Lung (tissue), 12 donors: ENCODE results near the gene RPH3AL. TPM values are rescaled to one million over a fixed set of nuclear protein-coding genes. Genes with fewer than 3 reads are reported as not detected.
"Not testable (repeated sequence)": the region's sequence is repeated elsewhere in the genome, so short reads cannot be mapped to it uniquely, and the experiment has no call there.

Experiments
- ATAC-seq: fragments of 200-7000 bp; cut with Tn5 transposase; one replicate; pipeline ENCODE4 v1.9.1; 2020; ENCODE audit warnings: moderate number of reproducible peaks; ENCODE audit not compliant: insufficient read depth, low FRiP score
- DNase-seq, 3 donors: peaks; one replicate each; pipeline ENCODE4 v3.0.0-alpha.2; 2013 to 2017
- H3K27ac ChIP-seq, 2 donors: one replicate each; pipeline ENCODE4 v1.5.1; 2013; ENCODE audit warnings: mild to moderate bottlenecking in 2 of 2, moderate library complexity in 2 of 2, control low read depth in 1 of 2, inconsistent platforms in 1 of 2, low read depth in 1 of 2, low read length in 1 of 2
- H3K27me3 ChIP-seq, 3 donors: one replicate each; pipeline ENCODE4 v1.5.1; 2013; ENCODE audit warnings: low read length in 2 of 3; ENCODE audit not compliant: control insufficient read depth in 3 of 3, insufficient read depth in 3 of 3
- H3K36me3 ChIP-seq, 4 donors: one replicate each; pipeline ENCODE4 v1.5.1; 2013; ENCODE audit warnings: low read length in 4 of 4, mild to moderate bottlenecking in 1 of 4, moderate library complexity in 1 of 4; ENCODE audit not compliant: control insufficient read depth in 4 of 4, insufficient read depth in 4 of 4
- H3K4me1 ChIP-seq, 5 donors: one replicate each; pipeline ENCODE4 v1.5.1; 2013; ENCODE audit warnings: low read length in 5 of 5, mild to moderate bottlenecking in 2 of 5, moderate library complexity in 1 of 5; ENCODE audit not compliant: control insufficient read depth in 5 of 5, insufficient read depth in 5 of 5
- H3K4me3 ChIP-seq: one replicate; pipeline ENCODE4 v1.5.1; 2013; ENCODE audit warnings: mild to moderate bottlenecking, control low read depth, moderate library complexity
- H3K9ac ChIP-seq, 2 donors: one replicate each; pipeline ENCODE4 v1.5.1; 2013; ENCODE audit warnings: low read length in 2 of 2, control low read depth in 1 of 2; ENCODE audit not compliant: insufficient read depth in 1 of 2
- H3K9me3 ChIP-seq, 4 donors: one replicate each; pipeline ENCODE4 v1.5.1; 2013; ENCODE audit warnings: low read length in 3 of 4, mild to moderate bottlenecking in 1 of 4, moderate library complexity in 1 of 4; ENCODE audit not compliant: control insufficient read depth in 4 of 4, insufficient read depth in 3 of 4
- CTCF ChIP-seq: IDR thresholded peaks from 2 replicates; pipeline ENCODE4 v1.5.1; 2012; ENCODE audit warnings: mild to moderate bottlenecking; ENCODE audit errors: control extremely low read depth, extremely low read depth
- WGBS, 2 donors: extraction: QIAGEN DNeasy Blood & Tissue Kit; methylation state at CpG; one replicate each; pipeline ENCODE4 v1.1.7; 2013; 5-methylcytosine and 5-hydroxymethylcytosine counted together
- polyA plus RNA-seq, 2 donors: library from polyadenylated mRNA; stranded (reverse); fragments of 200-250 nt; gene quantifications; one replicate each; pipeline ENCODE4 v1.2.1, GENCODE V29; 2013
- total RNA-seq, 2 donors: library from RNA; depleted of rRNA in 1 of 2; stranded (reverse); fragments of >200 nt in 1 of 2; gene quantifications; one replicate each; pipeline ENCODE4 v1.2.1, GENCODE V29; 2014 to 2021
- donor health status: control.
- donor health status: control.
- donor health status: Bipolar disorder and iron deficiency.
- donor health status: healthy.
- donor health status: DM: yes; HTN: yes; CAD: no.

RPH3AL gene
- total and polyA plus RNA-seq, 4 donors = 19.5 to 76.6 (median 21.6) TPM

- no peak for ATAC-seq
- no peaks in the 10 kb centered on the region for H3K9me3 ChIP-seq
- peak in 2 of 3 donors; percentile 38 to 57 for DNase-seq
- H3K4me1 ChIP-seq = peaks cover 0 to 7% (median 0%) of the 10 kb centered on the region in 5 donors
- no peak for TF ChIP-seq CTCF
- no peak overlapping the region for H3K4me3 ChIP-seq
- 60 to 78% methylated on average over 25 of the region's 25 CpGs for WGBS, 2 donors
- H3K9ac ChIP-seq = no peak overlapping the region
- peaks cover 0 to 20% (median 12%) of the 10 kb centered on the region in 3 donors for H3K27me3 ChIP-seq
- peaks cover 0 to 15% (median 0%) of the 10 kb centered on the region in 4 donors for H3K36me3 ChIP-seq
- H3K27ac ChIP-seq = no peak overlapping the region
These were observed 31.7 kb downstream of the RPH3AL start for GRCh38 chr17:320809-321385.

- WGBS, 2 donors = 82 to 83% methylated on average over 9 of the region's 9 CpGs
- Histone ChIP-seq H3K4me3 (no peak overlapping the region), H3K27me3 (peaks cover 0 to 20% (median 12%) of the 10 kb centered on the region in 3 donors), H3K9ac (no peak overlapping the region), H3K4me1 (peaks cover 0 to 7% (median 0%) of the 10 kb centered on the region in 5 donors), H3K9me3 (peaks cover 0 to 5% (median 0%) of the 10 kb centered on the region in 4 donors), H3K36me3 (peaks cover 0 to 13% (median 0%) of the 10 kb centered on the region in 4 donors), H3K27ac (no peak overlapping the region)
- DNase-seq (peak; percentile 48 to 69 (median 54)), ATAC-seq (no peak)
- TF ChIP-seq CTCF = no peak
These were observed 32.5 kb downstream of the RPH3AL start for GRCh38 chr17:320139-320538.

- Histone ChIP-seq H3K36me3 (peaks cover 0 to 13% (median 0%) of the 10 kb centered on the region in 4 donors), H3K9me3 (peaks cover 0 to 5% (median 0%) of the 10 kb centered on the region in 4 donors), H3K4me3 (no peak overlapping the region), H3K27me3 (peaks cover 0 to 20% (median 12%) of the 10 kb centered on the region in 3 donors), H3K27ac (no peak overlapping the region), H3K4me1 (peaks cover 0 to 7% (median 0%) of the 10 kb centered on the region in 5 donors), H3K9ac (no peak overlapping the region)
- no peak for TF ChIP-seq CTCF
- 95 to 97% methylated on average over 12 of the region's 12 CpGs for WGBS, 2 donors
- DNase-seq (no peak), ATAC-seq (no peak)
These were observed 33.3 kb downstream of the RPH3AL start for GRCh38 chr17:319266-319665.

GRCh38 chr17:317070-317469 lies 35.5 kb downstream of the RPH3AL start:
- H3K9ac ChIP-seq, H3K9me3 ChIP-seq, DNase-seq, H3K4me1 ChIP-seq, H3K27ac ChIP-seq, ATAC-seq, H3K4me3 ChIP-seq: not testable (repeated sequence)
- Histone ChIP-seq H3K27me3 (peaks cover 0 to 12% (median 8%) of the 10 kb centered on the region in 3 donors), H3K36me3 (peaks cover 0 to 14% (median 0%) of the 10 kb centered on the region in 4 donors)
- WGBS, 2 donors = 80 to 94% methylated on average over 2 of the region's 2 CpGs

- peak in 1 of 3 donors; percentile 33 for DNase-seq
- H3K9me3 ChIP-seq, H3K36me3 ChIP-seq, H3K27ac ChIP-seq, H3K9ac ChIP-seq, H3K27me3 ChIP-seq, H3K4me3 ChIP-seq, H3K4me1 ChIP-seq, ATAC-seq: not testable (repeated sequence)
- 60 to 68% methylated on average over 2 of the region's 2 CpGs for WGBS, 2 donors
These were observed 37.2 kb downstream of the RPH3AL start for GRCh38 chr17:315399-315798.

- not testable (repeated sequence) for H3K36me3 ChIP-seq, ATAC-seq, H3K9ac ChIP-seq, H3K4me3 ChIP-seq, H3K27me3 ChIP-seq, H3K4me1 ChIP-seq, H3K27ac ChIP-seq, DNase-seq, H3K9me3 ChIP-seq
- 90 to 93% methylated on average over 1 of the region's 1 CpG for WGBS, 2 donors
These were observed 38.0 kb downstream of the RPH3AL start for GRCh38 chr17:314614-314944.
